Measurements from ENCODE around the gene SUMF1. TPM values are rescaled to one million over a fixed set of nuclear protein-coding genes. Genes with fewer than 3 reads are reported as not detected.

SUMF1 gene
- total RNA-seq, 1 donor from 2014 or later, result 98.4 TPM

- Histone ChIP-seq H3K9me3 (no peaks in the 10 kb centered on the region), H3K27me3 (no peaks in the 10 kb centered on the region), H3K36me3 (no peaks in the 10 kb centered on the region), H3K4me1 (peaks cover 0 to 4% of the 10 kb centered on the region in 2 donors), H3K27ac (no peak overlapping the region), H3K4me3 (no peak overlapping the region)
- intact Hi-C loops (cut with DNase I), result no loop called here
- TF ChIP-seq, protein P1, sequence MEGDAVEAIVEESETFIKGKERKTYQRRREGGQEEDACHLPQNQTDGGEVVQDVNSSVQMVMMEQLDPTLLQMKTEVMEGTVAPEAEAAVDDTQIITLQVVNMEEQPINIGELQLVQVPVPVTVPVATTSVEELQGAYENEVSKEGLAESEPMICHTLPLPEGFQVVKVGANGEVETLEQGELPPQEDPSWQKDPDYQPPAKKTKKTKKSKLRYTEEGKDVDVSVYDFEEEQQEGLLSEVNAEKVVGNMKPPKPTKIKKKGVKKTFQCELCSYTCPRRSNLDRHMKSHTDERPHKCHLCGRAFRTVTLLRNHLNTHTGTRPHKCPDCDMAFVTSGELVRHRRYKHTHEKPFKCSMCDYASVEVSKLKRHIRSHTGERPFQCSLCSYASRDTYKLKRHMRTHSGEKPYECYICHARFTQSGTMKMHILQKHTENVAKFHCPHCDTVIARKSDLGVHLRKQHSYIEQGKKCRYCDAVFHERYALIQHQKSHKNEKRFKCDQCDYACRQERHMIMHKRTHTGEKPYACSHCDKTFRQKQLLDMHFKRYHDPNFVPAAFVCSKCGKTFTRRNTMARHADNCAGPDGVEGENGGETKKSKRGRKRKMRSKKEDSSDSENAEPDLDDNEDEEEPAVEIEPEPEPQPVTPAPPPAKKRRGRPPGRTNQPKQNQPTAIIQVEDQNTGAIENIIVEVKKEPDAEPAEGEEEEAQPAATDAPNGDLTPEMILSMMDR (IDR thresholded peaks at IDR 0.05), result no peak
- no peak for DNase-seq (ENCODE audit: low spot score in 2 of 2)
Observed at GRCh38 chr3:4360817-4361216, 106.3 kb downstream of the SUMF1 start.

DNA sequence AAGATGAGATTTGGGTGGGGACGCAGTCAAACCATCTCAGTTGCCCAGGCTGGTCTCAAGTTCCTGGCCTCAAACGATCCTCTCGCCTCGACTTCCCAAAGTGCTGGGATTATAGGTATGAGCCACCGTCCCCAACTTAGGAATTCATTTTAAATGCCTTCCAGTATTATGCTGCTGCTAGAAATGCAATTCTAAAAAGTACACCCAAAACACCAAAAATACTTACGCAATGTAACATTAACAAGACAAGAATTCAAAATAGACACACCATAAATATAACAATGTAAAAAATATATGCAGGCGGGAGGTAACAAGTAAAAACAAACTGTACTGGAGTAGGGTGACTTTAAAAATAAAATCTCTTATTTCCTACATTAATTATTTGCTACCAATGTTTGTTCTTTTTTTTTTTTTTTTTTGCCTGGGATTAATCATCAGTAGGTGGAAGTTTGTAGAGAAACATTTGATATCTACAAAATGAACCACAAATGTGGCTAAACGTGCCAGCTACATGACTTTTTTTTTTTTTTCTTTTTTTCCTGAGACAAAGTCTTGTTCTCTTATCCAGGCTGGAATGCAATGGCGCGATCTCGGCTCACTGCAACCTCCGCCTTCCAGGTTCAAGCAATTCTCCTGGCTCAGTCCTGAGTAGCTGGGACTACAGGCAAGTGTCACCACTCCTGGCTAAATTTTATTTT, 107.1 kb downstream of the SUMF1 start:
- Histone ChIP-seq H3K27me3 (no peaks in the 10 kb centered on the region), H3K9me3 (no peaks in the 10 kb centered on the region), H3K27ac (no peak overlapping the region), H3K4me1 (peaks cover 0 to 4% of the 10 kb centered on the region in 2 donors), H3K4me3 (no peak overlapping the region), H3K36me3 (no peaks in the 10 kb centered on the region)
- DNase-seq (ENCODE audit: low spot score in 2 of 2), result no peak
- TF ChIP-seq, protein P1 (IDR thresholded peaks at IDR 0.05), result no peak
- intact Hi-C loops (cut with DNase I), result loop anchor here (5.0 kb wide), 1 partner anchor 47 kb away; no protein-coding TSS in a partner anchor

DNA sequence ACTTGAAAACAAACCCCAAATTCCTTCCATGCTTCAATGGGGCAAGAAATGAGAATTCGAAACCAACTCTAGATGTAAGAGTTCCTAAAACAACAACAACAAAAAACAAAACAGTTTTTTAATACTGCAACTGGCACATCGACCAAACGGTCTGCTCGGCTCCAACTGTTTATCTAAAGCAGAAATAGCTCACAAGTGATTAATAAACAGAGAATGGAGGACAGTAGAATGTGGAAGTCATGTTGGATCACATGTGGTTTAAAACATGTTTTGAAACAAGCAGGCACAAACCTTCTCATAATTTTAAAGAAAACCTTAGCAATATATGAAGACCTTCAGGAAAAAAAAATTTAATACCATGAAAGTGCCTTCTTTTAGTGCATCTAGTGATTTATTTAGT, 108.8 kb downstream of the SUMF1 start:
- intact Hi-C loops (cut with DNase I), result loop anchor here (5.0 kb wide), 1 partner anchor 49 kb away; no protein-coding TSS in a partner anchor

GRCh38 chr3:4356546-4357410, 110.3 kb downstream of the SUMF1 start:
- Histone ChIP-seq H3K4me1 (peaks cover 3 to 4% of the 10 kb centered on the region in 2 donors), H3K27me3 (no peaks in the 10 kb centered on the region), H3K9me3 (no peaks in the 10 kb centered on the region), H3K27ac (no peak overlapping the region), H3K4me3 (no peak overlapping the region), H3K36me3 (no peaks in the 10 kb centered on the region)
- TF ChIP-seq, protein P1 (IDR thresholded peaks at IDR 0.05), result no peak
- no peak for DNase-seq (ENCODE audit: low spot score in 2 of 2)
- intact Hi-C loops (cut with DNase I), result loop anchor here (5.0 kb wide), 1 partner anchor 51 kb away; no protein-coding TSS in a partner anchor

More for the DNA sequence above, 108.8 kb downstream of the SUMF1 start:
- Histone ChIP-seq H3K27ac (no peak overlapping the region), H3K36me3 (no peaks in the 10 kb centered on the region), H3K27me3 (no peaks in the 10 kb centered on the region), H3K4me1 (peaks cover 0 to 4% of the 10 kb centered on the region in 2 donors), H3K4me3 (no peak overlapping the region), H3K9me3 (no peaks in the 10 kb centered on the region)
- TF ChIP-seq, protein P1 (IDR thresholded peaks at IDR 0.05), result no peak
- no peak for DNase-seq (ENCODE audit: low spot score in 2 of 2)

GRCh38 chr3:4356220-4356540, 110.9 kb downstream of the SUMF1 start:
- Histone ChIP-seq H3K9me3 (no peaks in the 10 kb centered on the region), H3K27ac (no peak overlapping the region), H3K4me3 (no peak overlapping the region), H3K27me3 (no peaks in the 10 kb centered on the region), H3K4me1 (peaks cover 3 to 4% of the 10 kb centered on the region in 2 donors), H3K36me3 (no peaks in the 10 kb centered on the region)
- no peak for DNase-seq (ENCODE audit: low spot score in 2 of 2)
- intact Hi-C loops (cut with DNase I), result loop anchor here (5.0 kb wide), 1 partner anchor 51 kb away; no protein-coding TSS in a partner anchor
- TF ChIP-seq, protein P1 (IDR thresholded peaks at IDR 0.05), result no peak

Measured in ascending aorta (tissue), 2 donors.